GM03348 (cell line): ENCODE data around the gene MINDY4.

Experiments used
- DNase-seq: peaks from one replicate; pipeline ENCODE4 v3.0.0; 2012; ENCODE audit warnings: low spot score

MINDY4 gene

DNA sequence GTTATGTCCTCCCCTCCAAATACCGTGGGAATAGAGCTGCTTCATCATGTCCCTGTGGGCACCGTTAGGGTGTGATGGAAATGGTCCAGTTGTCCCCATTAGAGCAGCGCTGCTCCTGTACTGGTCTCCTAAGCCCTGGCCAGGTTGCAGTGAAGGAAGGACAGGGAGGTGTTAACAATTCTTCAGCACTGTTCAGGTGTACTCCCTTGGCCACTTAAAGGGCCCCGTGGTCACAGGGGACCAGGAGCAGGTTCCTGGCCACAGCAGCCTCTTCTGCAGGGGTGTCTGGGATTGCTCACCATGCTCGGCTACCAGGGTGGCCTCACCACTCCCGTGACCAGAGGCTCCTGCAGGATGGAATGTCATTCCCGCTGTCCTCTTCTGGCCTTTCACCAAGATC lies 65.8 kb downstream of the MINDY4 start:
- DNase-seq = no peak

DNA sequence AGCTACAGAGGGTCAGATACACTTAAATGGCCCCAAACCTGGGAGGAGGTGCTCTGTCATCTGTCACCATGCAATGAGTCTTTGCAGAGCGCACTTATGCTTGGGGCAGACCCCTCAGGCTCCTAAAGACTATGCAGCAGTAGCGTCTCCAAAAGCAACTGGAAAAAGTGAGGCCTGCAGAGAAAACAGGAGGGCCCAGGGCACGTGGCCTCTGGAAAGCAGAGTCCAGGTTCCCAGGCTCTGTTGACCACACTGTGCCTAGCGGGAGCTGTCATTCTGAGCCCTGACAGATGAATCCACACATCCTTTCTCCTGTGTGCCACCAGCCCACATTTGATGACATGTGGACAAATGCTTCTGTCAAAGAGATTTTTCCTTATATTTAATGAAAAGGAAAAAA lies 66.4 kb downstream of the MINDY4 start:
- no peak for DNase-seq

- no peak for DNase-seq
Measured at GRCh38 chr7:30838008-30838407, 66.8 kb downstream of the MINDY4 start.

GRCh38 chr7:30840141-30841024 lies 69.2 kb downstream of the MINDY4 start:
- DNase-seq = no peak

GRCh38 chr7:30841025-30841735 lies 70.0 kb downstream of the MINDY4 start:
- no peak for DNase-seq

GRCh38 chr7:30841801-30842541 lies 70.8 kb downstream of the MINDY4 start:
- no peak for DNase-seq

DNA sequence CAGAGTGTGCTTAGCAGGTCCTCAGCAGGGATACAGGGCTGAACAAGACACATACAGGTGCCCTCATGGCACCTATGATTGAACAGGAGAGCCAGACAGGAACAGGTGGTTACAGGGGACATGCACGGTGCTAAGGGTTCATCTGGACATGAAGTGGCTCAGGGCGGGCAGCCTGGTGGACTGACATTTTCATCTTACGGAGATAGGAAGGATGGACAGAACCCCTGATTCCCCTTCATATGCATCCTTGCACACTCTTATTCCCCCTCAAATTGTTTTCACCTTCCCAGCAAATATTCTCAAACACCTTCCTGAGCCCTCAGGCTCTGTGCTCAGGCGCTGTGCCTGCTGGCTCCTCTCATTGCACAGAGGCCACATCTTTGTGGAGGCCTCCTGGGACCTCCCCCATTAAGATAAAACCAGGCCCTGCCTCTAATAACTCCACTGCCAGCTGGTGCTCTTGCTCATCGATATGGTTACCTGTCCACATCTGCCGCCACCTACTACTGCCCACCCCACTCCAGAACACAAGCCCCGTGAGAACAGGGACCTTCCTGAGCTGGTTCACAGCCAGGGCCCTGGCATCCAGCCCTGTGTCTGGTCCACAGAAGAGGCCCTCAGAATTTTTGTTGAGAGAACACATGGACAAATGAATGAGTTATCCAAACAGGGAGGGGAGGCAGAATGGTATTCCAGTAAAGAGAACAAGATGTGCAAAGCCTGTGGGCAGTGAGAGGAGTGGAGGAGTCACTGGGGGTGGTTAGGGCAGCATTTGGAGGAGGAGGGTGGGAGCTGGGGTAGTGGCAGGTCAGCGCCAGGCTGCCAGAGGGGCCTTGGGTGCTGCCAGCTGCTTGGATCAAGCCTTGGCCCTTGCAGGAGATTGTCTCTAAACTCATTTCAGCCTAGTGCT lies 71.6 kb downstream of the MINDY4 start:
- DNase-seq = peak; percentile 57

DNA sequence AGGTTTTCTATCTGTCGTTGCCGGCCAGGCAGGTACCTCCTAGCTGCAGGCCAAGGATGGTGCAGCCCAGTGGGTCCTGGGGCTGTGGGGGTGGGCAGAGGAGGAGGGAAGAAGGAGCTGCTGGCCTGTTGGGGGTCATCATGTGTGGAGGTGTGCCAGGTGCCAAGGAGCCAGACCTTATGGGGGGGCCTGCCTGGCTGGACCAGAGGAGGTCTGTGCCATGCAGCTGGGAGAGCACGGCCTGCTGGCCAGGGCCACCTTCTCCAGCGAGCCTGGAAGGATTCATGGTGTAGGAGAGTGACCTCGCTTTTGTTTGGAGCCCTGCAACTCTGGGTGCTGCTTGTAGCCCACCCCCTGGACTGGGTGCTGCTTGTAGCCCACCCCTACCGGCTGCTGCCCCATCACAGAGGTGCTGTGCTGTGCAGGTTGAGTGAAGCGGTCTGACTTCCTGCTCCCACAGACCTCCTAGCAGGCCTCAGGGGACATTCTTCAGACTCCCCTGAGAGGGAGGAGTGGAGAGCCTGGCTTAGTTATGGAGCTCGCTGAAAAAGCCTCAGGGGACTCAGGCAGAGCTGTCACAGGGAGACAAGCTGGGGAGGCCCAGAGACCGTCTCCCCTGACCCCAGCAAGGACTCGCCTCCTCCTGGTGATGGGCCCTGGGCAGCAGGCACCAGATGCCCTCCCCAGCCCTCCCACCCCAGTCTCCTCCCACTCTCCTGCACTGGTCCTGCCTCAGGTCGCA lies 72.7 kb downstream of the MINDY4 start:
- no peak for DNase-seq

GRCh38 chr7:30844483-30844874 lies 73.3 kb downstream of the MINDY4 start:
- DNase-seq = no peak

DNA sequence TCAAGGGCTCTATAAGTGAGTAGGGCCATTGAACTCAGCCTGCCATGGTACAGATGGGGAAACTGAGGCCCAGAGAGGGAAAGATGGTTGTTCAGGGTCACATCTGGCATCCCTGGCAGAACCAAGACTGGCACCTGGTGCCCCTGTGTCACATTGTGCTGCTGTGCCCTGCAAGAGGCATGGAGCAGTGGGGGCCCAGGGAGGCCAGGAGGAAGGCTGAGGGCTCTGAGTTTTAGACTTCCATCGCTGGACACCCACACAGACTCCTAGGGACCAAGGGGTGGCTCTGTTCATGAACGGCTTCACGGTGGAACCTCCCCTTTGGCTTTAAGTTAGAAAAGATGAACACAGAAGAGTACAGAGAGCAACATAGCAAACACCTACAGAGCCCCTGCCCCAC lies 73.7 kb downstream of the MINDY4 start:
- DNase-seq = no peak

- peak; percentile 78 for DNase-seq
Measured at GRCh38 chr7:30845426-30846135, 74.4 kb downstream of the MINDY4 start.

GRCh38 chr7:30846378-30846777 lies 75.2 kb downstream of the MINDY4 start:
- DNase-seq = no peak

- DNase-seq = no peak
Measured at GRCh38 chr7:30848121-30848855, 77.1 kb downstream of the MINDY4 start.

DNA sequence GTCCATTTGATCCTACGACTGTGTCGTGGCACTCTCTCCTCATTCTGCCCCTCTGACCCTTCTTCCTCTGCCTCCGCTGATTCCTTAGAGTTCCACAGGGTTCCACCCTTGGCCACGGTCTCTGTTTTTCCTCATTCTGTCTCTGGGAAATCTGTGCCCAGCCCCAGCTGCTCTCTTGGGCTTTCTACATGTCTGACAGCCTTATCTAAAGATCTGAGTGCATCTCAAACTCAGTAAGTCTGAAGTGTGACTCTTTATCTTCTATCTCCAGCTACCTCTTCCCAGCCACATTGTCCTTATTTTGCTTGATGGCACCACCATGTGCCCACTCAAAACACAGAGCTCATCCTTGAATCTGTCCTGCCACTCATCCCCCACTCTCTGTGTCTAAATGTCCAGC lies 78.3 kb downstream of the MINDY4 start:
- DNase-seq = no peak

GRCh38 chr7:30850426-30850825 lies 79.2 kb downstream of the MINDY4 start:
- no peak for DNase-seq

DNA sequence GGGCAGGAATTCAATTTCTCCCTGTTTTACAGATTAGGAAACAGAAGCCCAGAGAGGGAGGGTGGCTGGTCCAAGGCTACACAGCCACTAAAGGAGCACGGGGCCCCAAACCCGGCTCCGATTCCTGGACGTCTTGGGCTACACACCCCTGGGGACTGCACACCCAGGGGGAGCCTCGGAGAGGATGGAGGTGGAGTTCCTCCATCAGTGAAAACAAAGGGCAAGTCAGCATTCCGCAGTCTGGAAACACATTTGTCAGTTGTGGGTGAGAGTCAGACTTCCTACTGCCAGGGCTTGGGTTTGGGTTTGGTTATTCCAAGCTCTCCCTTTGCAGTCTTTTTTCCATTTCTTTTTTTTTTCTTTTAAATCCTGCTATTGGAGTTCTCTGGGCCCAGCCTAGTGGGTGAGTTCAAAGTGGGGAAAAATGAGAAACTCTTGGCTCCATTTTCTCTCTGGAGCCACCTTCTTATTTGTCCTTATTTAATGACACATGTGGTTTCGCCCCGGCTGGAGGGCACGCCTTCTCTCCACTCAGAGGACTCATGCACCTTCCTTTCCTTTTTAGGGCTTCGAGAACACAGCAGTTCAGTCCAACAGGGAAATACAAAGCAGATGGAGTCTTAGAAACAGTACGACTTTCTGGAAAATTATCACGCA lies 80.6 kb downstream of the MINDY4 start:
- DNase-seq = peak; percentile 87

- DNase-seq = peak; percentile 78
Measured at GRCh38 chr7:30852308-30852684, 81.1 kb downstream of the MINDY4 start.

DNA sequence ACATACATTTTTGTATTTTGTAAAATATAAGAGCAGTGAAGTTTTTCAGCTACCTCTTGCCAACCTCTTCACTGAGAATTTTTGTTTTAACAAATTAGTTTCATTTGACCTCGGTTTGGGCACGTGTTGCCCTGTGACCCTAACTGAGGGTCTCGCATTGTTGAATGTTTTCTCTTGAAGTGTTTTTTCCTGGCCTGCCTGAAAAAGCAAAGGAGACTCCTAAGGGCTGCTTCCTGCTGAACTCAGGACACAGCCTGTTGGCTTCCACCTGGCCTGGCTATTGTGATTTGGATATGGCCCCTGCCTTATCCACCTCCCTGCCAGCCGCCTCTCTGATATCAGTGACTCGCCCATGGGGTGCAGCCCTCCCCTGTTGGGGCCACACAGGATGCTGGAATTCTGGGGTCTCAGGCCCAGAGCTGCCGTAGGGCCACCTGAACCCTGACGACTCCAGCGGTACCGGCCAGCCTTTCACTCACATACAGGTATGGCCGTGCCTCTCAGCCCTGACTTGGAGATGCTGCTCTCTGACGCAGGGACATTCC lies 81.6 kb downstream of the MINDY4 start:
- no peak for DNase-seq

DNA sequence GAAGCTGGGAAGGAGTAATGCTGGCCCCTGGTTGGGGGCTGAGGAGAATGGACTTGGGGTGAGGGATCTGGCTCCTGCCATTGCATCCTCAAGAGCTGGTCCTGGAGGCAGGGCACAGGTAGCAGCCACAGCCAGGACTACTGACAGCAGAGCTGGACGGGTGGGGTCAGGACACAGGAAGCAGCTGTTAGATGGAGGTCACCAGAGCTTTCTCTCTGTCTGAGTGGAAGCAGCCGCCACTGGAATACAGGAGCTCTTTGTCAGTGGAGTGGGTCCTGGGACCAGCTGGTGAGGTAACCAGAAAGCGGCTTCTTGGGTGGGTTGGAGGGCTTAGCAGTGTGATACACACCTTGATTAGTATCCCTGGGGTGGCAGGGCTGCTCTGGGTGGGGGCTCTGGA lies 82.4 kb downstream of the MINDY4 start:
- no peak for DNase-seq
